Retinal pigment epithelial cell (primary cell): Measurements from ENCODE around the gene PCDH10.

Experiments used
- DNase-seq: peaks from one replicate; pipeline ENCODE4 v3.0.0-alpha.2; 2010; ENCODE audit warnings: low read depth
- H3K4me3 ChIP-seq: 2 replicates; pipeline ENCODE4 v1.5.1; 2011; ENCODE audit warnings: mild to moderate bottlenecking, low read length, control low read depth, moderate library complexity
- TF ChIP-seq, protein P1 (sequence below): conservative IDR thresholded peaks from 2 replicates; pipeline ENCODE4 v1.5.1; 2011; ENCODE audit warnings: low read depth, low read length, control low read depth, inconsistent platforms

Gene PCDH10

DNA sequence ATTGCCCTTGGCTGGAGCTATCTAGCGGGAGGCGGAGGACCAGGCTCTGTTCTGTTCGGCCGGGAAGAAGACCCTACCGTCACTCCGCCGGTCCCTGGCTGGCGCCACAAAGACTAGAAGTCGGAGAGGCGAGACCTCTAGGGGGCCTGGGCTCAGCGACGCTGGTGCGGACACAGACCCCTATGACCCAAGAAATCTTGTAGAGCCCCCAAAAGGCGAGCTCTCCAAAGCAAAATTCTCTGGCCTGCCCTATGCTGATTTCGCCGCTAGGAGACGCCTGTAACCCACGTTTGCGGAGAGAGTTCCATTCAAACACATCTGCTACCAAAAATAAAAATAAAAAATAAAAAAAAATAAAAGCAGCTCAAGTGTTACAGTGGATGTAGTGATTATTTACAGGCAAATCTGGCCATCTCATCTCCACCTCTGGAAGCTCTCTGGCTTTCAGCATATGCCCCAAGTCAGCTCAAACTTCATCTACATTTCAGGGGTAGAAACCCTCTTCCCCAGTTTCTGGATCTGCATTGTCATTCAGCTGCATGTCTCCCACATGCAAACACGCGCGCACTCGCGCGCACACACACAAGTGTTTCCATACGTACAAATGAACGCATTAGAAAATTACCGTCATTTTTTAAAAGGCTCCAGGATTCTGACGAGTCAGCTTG, 2.4 kb upstream of the PCDH10 start:
- peak overlapping the region; percentile 73 for H3K4me3 ChIP-seq
- no peak for DNase-seq
- TF ChIP-seq, protein P1, sequence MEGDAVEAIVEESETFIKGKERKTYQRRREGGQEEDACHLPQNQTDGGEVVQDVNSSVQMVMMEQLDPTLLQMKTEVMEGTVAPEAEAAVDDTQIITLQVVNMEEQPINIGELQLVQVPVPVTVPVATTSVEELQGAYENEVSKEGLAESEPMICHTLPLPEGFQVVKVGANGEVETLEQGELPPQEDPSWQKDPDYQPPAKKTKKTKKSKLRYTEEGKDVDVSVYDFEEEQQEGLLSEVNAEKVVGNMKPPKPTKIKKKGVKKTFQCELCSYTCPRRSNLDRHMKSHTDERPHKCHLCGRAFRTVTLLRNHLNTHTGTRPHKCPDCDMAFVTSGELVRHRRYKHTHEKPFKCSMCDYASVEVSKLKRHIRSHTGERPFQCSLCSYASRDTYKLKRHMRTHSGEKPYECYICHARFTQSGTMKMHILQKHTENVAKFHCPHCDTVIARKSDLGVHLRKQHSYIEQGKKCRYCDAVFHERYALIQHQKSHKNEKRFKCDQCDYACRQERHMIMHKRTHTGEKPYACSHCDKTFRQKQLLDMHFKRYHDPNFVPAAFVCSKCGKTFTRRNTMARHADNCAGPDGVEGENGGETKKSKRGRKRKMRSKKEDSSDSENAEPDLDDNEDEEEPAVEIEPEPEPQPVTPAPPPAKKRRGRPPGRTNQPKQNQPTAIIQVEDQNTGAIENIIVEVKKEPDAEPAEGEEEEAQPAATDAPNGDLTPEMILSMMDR: peak; percentile 98

DNA sequence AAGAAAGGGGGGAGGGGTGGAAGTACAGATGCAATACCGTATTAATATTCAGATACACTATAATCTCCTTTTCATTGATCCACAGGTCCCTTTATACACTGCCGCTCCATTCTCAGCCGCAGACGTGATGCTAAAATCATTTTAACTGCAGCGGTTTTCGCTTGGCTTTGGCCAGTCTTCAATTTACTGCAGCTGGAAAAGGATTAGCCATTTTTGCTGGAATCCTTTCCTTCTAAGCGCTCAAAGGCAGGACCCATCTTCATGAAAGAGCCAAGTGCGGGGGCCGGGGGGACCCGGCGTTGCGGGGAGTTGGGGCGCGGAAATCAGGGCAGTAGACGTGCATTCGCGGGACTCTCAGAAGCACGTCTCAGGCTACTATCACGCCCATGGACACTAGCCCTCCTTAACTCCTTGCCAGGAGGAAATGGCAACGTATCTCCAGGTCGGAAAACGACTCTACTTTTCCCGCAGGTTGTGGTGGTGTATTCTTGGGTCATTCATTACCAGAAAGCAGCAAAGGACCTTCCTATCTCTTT, 1.7 kb upstream of the PCDH10 start:
- TF ChIP-seq, protein P1: no peak
- no peak for DNase-seq
- peak overlapping the region; percentile 73 for H3K4me3 ChIP-seq

DNA sequence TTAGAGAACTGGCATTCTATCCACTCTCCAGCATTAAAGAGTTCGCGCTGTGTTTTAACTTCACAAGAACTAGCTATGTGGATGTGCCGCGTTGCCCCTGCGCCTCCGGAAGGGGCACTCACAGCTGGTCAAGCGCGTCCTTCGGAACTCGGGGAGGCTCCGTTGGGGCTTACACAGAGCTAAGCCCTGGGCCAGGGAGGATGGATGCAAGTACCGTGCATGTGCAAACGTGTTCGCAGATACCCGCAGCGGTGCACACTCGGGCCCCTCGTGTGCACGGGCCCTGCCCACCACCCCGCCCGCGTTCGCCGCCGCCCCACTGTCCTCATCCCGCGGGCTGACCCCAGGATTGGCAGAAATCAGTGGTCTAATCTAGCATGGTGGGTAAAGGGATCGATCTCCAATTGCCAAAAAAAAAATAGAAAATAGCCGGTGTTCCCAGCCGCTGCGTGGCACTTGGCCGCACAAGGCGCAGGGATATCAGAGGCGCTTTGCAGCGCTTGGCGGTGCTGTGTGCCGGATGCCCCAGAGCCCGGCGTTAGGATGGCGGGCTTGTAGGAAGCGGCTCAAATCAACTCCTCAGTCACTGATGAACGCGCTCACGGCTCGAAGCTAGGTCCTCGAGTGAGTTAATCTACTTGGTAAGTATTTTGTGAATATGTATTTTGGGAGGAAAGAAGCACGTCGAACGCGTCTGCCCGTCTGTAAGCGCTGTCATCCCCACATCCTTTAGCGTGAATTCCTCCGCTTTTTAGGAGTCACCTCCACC, 989 bp upstream of the PCDH10 start:
- peak overlapping the region; percentile 73 for H3K4me3 ChIP-seq
- TF ChIP-seq, protein P1: peak; percentile 27
- no peak for DNase-seq

DNA sequence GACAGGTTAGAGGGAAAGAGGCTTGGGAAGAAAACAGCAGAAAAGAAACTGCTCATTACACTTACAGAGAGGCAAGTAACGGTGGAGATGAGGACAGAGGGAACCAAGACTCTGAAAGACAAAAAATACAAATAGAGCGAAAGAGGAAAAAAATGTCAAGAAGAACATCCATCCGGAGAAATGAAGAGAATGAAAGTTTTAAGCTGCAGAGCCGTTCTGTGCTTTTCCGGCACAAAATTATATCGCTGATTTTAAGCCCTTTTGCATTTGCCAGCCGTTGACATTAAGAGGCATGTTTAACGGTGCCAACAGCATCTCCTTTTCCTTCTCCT, 236 bp downstream of the PCDH10 start:
- H3K4me3 ChIP-seq: peak overlapping the region; percentile 73
- TF ChIP-seq, protein P1: no peak
- DNase-seq: no peak

DNA sequence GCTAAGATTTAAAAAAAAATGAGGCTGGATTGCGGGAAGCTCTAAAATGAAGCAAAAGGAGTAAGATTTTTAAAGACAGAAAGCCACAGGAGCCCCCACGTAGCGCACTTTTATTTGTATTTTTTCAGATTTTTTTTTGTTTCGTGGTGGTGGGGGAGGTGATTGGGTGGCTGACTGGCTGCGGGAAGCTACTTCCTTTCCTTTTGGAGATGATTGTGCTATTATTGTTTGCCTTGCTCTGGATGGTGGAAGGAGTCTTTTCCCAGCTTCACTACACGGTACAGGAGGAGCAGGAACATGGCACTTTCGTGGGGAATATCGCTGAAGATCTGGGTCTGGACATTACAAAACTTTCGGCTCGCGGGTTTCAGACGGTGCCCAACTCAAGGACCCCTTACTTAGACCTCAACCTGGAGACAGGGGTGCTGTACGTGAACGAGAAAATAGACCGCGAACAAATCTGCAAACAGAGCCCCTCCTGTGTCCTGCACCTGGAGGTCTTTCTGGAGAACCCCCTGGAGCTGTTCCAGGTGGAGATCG, 908 bp downstream of the PCDH10 start:
- H3K4me3 ChIP-seq: peak overlapping the region; percentile 73

DNA sequence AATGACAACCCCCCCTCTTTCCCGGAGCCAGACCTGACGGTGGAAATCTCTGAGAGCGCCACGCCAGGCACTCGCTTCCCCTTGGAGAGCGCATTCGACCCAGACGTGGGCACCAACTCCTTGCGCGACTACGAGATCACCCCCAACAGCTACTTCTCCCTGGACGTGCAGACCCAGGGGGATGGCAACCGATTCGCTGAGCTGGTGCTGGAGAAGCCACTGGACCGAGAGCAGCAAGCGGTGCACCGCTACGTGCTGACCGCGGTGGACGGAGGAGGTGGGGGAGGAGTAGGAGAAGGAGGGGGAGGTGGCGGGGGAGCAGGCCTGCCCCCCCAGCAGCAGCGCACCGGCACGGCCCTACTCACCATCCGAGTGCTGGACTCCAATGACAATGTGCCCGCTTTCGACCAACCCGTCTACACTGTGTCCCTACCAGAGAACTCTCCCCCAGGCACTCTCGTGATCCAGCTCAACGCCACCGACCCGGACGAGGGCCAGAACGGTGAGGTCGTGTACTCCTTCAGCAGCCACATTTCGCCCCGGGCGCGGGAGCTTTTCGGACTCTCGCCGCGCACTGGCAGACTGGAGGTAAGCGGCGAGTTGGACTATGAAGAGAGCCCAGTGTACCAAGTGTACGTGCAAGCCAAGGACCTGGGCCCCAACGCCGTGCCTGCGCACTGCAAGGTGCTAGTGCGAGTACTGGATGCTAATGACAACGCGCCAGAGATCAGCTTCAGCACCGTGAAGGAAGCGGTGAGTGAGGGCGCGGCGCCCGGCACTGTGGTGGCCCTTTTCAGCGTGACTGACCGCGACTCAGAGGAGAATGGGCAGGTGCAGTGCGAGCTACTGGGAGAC, 1.6 kb downstream of the PCDH10 start:
- TF ChIP-seq, protein P1: no peak
- no peak for DNase-seq
- peak overlapping the region; percentile 73 for H3K4me3 ChIP-seq

More for the DNA sequence above, 908 bp downstream of the PCDH10 start:
- TF ChIP-seq, protein P1: no peak
- DNase-seq: no peak
